Tibial nerve (tissue), 4 donors: Measurements from ENCODE around the gene PPTC7. TPM values are rescaled to one million over a fixed set of nuclear protein-coding genes. Genes with fewer than 3 reads are reported as not detected.

Experiments used
- DNase-seq, 2 donors: peaks; one replicate each; pipeline ENCODE4 v3.0.0-alpha.2; 2019; ENCODE audit warnings: low spot score in 2 of 2
- H3K27ac ChIP-seq, 4 donors: fragments of 200-600 bp; sonication (generic) in 3 of 4; one replicate each; pipeline ENCODE4 v1.5.1; 2017 to 2019; ENCODE audit warnings: mild to moderate bottlenecking in 1 of 4
- H3K27me3 ChIP-seq, 2 donors: fragments of 200-600 bp; sonication (generic) in 1 of 2; one replicate each; pipeline versions ENCODE4 v1.5.1 to v1.6.0; 2017 to 2019
- H3K36me3 ChIP-seq, 3 donors: fragments of 200-600 bp; sonication (generic); one replicate each; pipeline ENCODE4 v1.5.1; 2018 to 2019
- H3K4me1 ChIP-seq, 4 donors: fragments of 200-600 bp; sonication (generic) in 3 of 4; one replicate each; pipeline ENCODE4 v1.5.1; 2017 to 2019
- H3K4me3 ChIP-seq, 4 donors: fragments of 200-600 bp; sonication (generic) in 3 of 4; one replicate each; pipeline ENCODE4 v1.5.1; 2017 to 2019; ENCODE audit warnings: mild to moderate bottlenecking in 1 of 4, moderate library complexity in 1 of 4
- H3K9me3 ChIP-seq, 4 donors: fragments of 200-600 bp; sonication (generic) in 3 of 4; one replicate each; pipeline ENCODE4 v1.5.1; 2017 to 2019
- EP300 ChIP-seq, 2 donors: sonication (generic); formaldehyde crosslinking; IDR thresholded peaks; one replicate each; pipeline ENCODE4 v1.6.1; 2017; ENCODE audit warnings: antibody characterized with exemption in 2 of 2, mild to moderate bottlenecking in 1 of 2
- POLR2A ChIP-seq, 2 donors: fragments of 450-650 bp; IDR thresholded peaks; one replicate each; pipeline ENCODE4 v1.6.1; 2017; ENCODE audit warnings: antibody characterized with exemption in 2 of 2, mild to moderate bottlenecking in 2 of 2, moderate library complexity in 2 of 2
- WGBS, 2 donors: methylation state at CpG; one replicate each; pipeline ENCODE4 v1.1.5; 2018; 5-methylcytosine and 5-hydroxymethylcytosine counted together
- total RNA-seq, 4 donors: library from RNA; depleted of rRNA; stranded (reverse); fragments of >200 nt; gene quantifications; one replicate each; pipeline ENCODE4 v1.1.0, GENCODE V29; 2016
- TF ChIP-seq, protein P1 (sequence below), 5 experiments: fragments of 200-600 bp in 3 of 5; fragments of 450-650 bp in 2 of 5; sonication (generic) in 3 of 5; IDR thresholded peaks; one replicate each; pipeline ENCODE4 v1.5.1; 2016 to 2019; ENCODE audit warnings: antibody characterized with exemption in 5 of 5, mild to moderate bottlenecking in 3 of 5, moderate library complexity in 2 of 5

PPTC7 gene
- total RNA-seq, 4 donors from 2014 or later: 21.6 to 23.6 (median 23.1) TPM

DNA sequence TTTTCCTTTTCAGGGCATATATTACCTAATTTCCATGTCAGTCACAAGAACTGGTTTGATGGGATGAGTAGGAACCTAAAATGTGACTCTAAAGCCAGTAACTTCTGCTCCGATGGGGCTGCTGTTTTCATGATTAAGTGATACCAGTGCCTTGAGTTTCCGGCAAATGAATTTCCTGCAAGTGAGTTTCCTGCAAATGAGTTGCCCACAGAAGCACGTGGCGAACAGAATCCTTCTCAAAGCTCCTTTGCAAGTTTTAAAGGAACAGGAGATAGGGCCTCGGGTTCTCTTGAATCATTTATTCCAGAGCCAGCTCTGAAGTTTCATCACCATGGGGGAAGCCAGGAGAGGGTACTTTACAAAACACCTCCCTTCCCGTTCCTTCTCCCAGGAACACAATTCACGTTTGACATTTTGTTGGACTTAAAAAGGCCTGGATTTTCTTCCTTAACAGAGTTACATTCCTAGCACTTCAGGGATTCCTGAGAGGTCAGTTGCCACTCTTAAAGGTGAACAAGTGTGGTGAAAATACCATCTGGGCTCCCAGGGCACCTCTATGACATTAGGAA, 2.2 kb upstream of the PPTC7 start:
- Histone ChIP-seq H3K9me3 (no peaks in the 10 kb centered on the region), H3K27ac (peak overlapping the region in 2 of 4 donors; percentile 38 to 57), H3K4me1 (peaks cover 6 to 42% (median 23%) of the 10 kb centered on the region in 4 donors), H3K36me3 (no peaks in the 10 kb centered on the region), H3K27me3 (no peaks in the 10 kb centered on the region), H3K4me3 (no peak overlapping the region)
- DNase-seq: no peak
- WGBS, 2 donors: 30 to 36% methylated on average over 7 of the region's 7 CpGs
- TF ChIP-seq EP300 (IDR thresholded peaks at IDR 0.05) (peak in 1 of 2 donors; percentile 42), POLR2A (IDR thresholded peaks at IDR 0.05) (no peak)
- TF ChIP-seq, protein P1, sequence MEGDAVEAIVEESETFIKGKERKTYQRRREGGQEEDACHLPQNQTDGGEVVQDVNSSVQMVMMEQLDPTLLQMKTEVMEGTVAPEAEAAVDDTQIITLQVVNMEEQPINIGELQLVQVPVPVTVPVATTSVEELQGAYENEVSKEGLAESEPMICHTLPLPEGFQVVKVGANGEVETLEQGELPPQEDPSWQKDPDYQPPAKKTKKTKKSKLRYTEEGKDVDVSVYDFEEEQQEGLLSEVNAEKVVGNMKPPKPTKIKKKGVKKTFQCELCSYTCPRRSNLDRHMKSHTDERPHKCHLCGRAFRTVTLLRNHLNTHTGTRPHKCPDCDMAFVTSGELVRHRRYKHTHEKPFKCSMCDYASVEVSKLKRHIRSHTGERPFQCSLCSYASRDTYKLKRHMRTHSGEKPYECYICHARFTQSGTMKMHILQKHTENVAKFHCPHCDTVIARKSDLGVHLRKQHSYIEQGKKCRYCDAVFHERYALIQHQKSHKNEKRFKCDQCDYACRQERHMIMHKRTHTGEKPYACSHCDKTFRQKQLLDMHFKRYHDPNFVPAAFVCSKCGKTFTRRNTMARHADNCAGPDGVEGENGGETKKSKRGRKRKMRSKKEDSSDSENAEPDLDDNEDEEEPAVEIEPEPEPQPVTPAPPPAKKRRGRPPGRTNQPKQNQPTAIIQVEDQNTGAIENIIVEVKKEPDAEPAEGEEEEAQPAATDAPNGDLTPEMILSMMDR (IDR thresholded peaks at IDR 0.05): no peak

GRCh38 chr12:110582276-110583136, 612 bp downstream of the PPTC7 start:
- H3K27me3 ChIP-seq: no peaks in the 10 kb centered on the region
- DNase-seq: peak; percentile 22 to 41
- TF ChIP-seq EP300 (IDR thresholded peaks at IDR 0.05) (peak in 1 of 2 donors; percentile 46), POLR2A (IDR thresholded peaks at IDR 0.05) (no peak)
- peak overlapping the region; percentile 73 to 96 (median 88) for H3K27ac ChIP-seq
- peak overlapping the region; percentile 70 to 99 (median 72) for H3K4me3 ChIP-seq
- no peaks in the 10 kb centered on the region for H3K36me3 ChIP-seq
- H3K4me1 ChIP-seq: peaks cover 6 to 66% (median 33%) of the 10 kb centered on the region in 4 donors
- no peaks in the 10 kb centered on the region for H3K9me3 ChIP-seq
- WGBS, 2 donors: 1% methylated on average over 28 to 80 of the region's 104 CpGs

DNA sequence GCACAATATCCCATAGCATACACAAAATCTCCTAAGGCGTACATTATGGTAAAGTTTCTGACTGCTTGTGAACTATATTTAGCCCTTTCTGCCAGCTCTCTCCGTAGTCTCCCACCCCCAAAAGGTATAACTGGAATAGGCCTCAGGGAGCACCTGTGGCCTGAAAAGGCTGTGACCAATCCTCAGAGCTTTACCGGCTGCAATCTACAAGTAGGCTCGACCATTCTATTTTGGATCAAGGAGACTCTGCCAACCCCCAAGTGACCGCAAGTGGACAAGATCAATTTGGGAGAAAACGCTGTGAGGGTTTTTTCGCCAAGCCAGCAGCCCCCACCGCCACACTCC, 1.2 kb downstream of the PPTC7 start:
- DNase-seq: no peak
- no peaks in the 10 kb centered on the region for H3K9me3 ChIP-seq
- no peaks in the 10 kb centered on the region for H3K27me3 ChIP-seq
- no peaks in the 10 kb centered on the region for H3K36me3 ChIP-seq
- peak overlapping the region; percentile 70 to 99 (median 72) for H3K4me3 ChIP-seq
- H3K4me1 ChIP-seq: peaks cover 6 to 70% (median 35%) of the 10 kb centered on the region in 4 donors
- 3 to 5% methylated on average over 8 of the region's 8 CpGs for WGBS, 2 donors
- peak overlapping the region; percentile 73 to 96 (median 88) for H3K27ac ChIP-seq
- TF ChIP-seq POLR2A (IDR thresholded peaks at IDR 0.05) (no peak), EP300 (IDR thresholded peaks at IDR 0.05) (no peak)
- TF ChIP-seq, protein P1 (IDR thresholded peaks at IDR 0.05): no peak

DNA sequence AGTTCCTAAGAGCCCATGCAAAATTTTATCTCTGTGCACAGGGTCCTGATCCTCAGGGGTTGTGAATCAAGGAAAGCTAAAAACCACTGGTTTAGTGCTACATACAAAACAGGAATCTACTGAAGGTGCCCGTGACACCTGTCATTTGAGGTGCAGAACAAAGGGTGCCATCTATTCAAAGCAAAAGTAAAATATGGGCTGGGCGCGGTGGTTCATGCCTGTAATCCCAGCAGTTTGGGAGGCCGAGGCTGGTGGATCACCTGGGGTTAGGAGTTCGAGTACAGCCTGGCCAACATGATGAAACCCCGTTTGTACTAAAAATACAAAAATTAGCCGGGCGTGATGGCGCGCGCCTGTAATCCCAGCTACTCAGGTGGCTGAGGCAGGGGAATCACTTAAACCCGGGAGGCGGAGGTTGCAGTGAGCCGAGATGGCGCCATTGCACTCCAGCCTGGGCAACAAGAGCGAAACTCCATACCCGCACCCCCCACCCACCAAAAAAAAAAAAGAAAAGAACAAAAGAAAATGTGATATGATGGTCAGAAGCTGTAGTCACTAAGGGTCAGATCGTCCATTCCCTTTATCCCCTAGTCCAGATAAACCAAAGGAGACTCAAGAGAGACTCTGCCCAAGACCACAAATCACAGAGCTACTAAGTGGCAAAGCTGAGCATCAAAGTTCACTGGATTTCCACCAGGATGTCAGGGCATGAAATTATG, 3.4 kb downstream of the PPTC7 start:
- Histone ChIP-seq H3K4me3 (no peak overlapping the region), H3K9me3 (no peaks in the 10 kb centered on the region), H3K27me3 (no peaks in the 10 kb centered on the region), H3K4me1 (peaks cover 6 to 72% (median 36%) of the 10 kb centered on the region in 4 donors), H3K27ac (peak overlapping the region in 1 of 4 donors; percentile 88), H3K36me3 (no peaks in the 10 kb centered on the region)
- WGBS, 2 donors: 94% methylated on average over 18 of the region's 18 CpGs
- TF ChIP-seq, protein P1 (IDR thresholded peaks at IDR 0.05): no peak
- TF ChIP-seq POLR2A (IDR thresholded peaks at IDR 0.05) (no peak), EP300 (IDR thresholded peaks at IDR 0.05) (no peak)
- no peak for DNase-seq

DNA sequence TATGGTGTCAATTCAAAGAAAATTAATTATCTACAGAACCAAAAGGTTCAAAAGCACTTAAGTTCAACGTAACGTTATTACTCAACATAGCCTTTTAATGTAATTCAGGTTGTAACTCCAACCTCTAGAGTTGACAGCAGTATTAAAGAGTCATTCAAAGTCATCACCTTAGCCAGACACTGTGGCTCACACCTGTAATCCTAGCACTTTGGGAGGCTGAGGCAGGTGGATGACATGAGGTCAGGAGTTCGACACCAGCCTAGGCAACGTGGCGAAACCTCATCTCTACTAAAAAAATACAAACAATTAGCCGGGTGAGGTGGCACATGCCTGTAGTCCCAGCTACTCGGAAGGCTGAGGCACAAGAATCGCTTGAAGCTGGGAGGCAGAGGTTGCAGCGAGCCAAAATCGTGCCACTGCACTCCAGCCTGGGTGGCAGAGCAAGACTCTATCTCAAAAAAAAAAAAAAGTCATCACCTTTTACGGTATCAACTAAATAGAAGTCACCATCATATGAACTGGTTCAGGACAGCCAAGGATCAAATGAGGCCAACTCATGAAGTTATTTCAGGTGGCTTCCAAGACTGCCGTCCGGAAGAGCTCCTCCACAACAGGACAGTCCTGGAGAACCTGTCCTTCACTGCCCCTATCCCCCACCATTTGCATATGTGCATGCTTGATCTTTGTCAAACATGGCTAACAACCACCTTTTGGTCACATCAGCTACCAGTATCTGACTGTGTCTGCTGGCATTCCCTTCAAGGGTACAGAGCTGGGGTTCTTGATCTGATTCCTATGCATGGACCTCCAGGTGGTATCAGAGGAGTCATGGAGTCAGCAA, 4.2 kb downstream of the PPTC7 start:
- WGBS, 2 donors: 88 to 90% methylated on average over 13 of the region's 13 CpGs
- TF ChIP-seq EP300 (IDR thresholded peaks at IDR 0.05) (no peak), POLR2A (IDR thresholded peaks at IDR 0.05) (no peak)
- TF ChIP-seq, protein P1 (IDR thresholded peaks at IDR 0.05): no peak
- H3K27ac ChIP-seq: peak overlapping the region; percentile 38 to 88 (median 70)

More for the DNA sequence above, 4.2 kb downstream of the PPTC7 start:
- H3K36me3 ChIP-seq: no peaks in the 10 kb centered on the region
- H3K4me1 ChIP-seq: peaks cover 3 to 72% (median 36%) of the 10 kb centered on the region in 4 donors
- no peaks in the 10 kb centered on the region for H3K9me3 ChIP-seq
- H3K4me3 ChIP-seq: no peak overlapping the region
- H3K27me3 ChIP-seq: no peaks in the 10 kb centered on the region
- DNase-seq: no peak
